Measurements from ENCODE around the gene SLC2A1.
"Not testable (repeated sequence)": the region's sequence is repeated elsewhere in the genome, so short reads cannot be mapped to it uniquely, and the experiment has no call there.

The SLC2A1 gene

GRCh38 chr1:42904434-42904833 lies 54.2 kb downstream of the SLC2A1 start:
- Histone ChIP-seq H3K4me3 (ENCODE audit: low read depth, low read length) (no peak overlapping the region), H3K27ac (ENCODE audit: extremely low read depth, low read depth, low read length) (no peak overlapping the region), H3K36me3 (ENCODE audit: control insufficient read depth in 2 of 2, insufficient read depth in 1 of 2, low read length in 2 of 2) (no peaks in the 10 kb centered on the region), H3K9me3 (ENCODE audit: control insufficient read depth, insufficient read depth, low read depth, low read length) (no peaks in the 10 kb centered on the region), H3K4me1 (ENCODE audit: control insufficient read depth, insufficient read depth, low read length) (no peaks in the 10 kb centered on the region)
- TF ChIP-seq ZNF645 (tag by site-specific recombination; IDR thresholded peaks at IDR 0.05): no peak
- no peak for TF ChIP-seq ZBTB7A (tag by site-specific recombination; IDR thresholded peaks at IDR 0.05; ENCODE audit: low read depth)
- TF ChIP-seq ZNF596 (tag by site-specific recombination; IDR thresholded peaks at IDR 0.05): no peak
- no peak for TF ChIP-seq PRDM10 (tag by site-specific recombination; IDR thresholded peaks at IDR 0.05)
- no peak for TF ChIP-seq ZNF133 (tag by site-specific recombination; IDR thresholded peaks at IDR 0.05)
- TF ChIP-seq ZNF514 (tag by site-specific recombination; IDR thresholded peaks at IDR 0.05): no peak
- no peak for TF ChIP-seq ZNF585B (tag by site-specific recombination; IDR thresholded peaks at IDR 0.05)
- no peak for TF ChIP-seq ZXDB (tag by site-specific recombination; IDR thresholded peaks at IDR 0.05)
- no peak for TF ChIP-seq ZNF146 (tag by site-specific recombination; IDR thresholded peaks at IDR 0.05)
- TF ChIP-seq ZNF777 (tag by site-specific recombination; IDR thresholded peaks at IDR 0.05; ENCODE audit: borderline replicate concordance): no peak
- no peak for TF ChIP-seq ZNF580 (tag by site-specific recombination; IDR thresholded peaks at IDR 0.05)
- TF ChIP-seq ZNF302 (tag by site-specific recombination; IDR thresholded peaks at IDR 0.05; ENCODE audit: low read depth): no peak
- no peak for TF ChIP-seq BCL11A (tag by site-specific recombination; IDR thresholded peaks at IDR 0.05; ENCODE audit: low read depth)
- TF ChIP-seq ZNF138 (tag by site-specific recombination; IDR thresholded peaks at IDR 0.05; ENCODE audit: borderline replicate concordance): no peak
- no peak for TF ChIP-seq ZNF433 (tag by site-specific recombination; IDR thresholded peaks at IDR 0.05; ENCODE audit: low read depth)
- TF ChIP-seq BCL6B (tag by site-specific recombination; IDR thresholded peaks at IDR 0.05): no peak
- ChIA-PET POLR2A (no interaction called here), CTCF (interaction anchor here (0.6 to 2.4 kb wide), 4 partner anchors 9 to 169 kb away, joined by 4 to 12 read pairs (median 7); no protein-coding TSS in a partner anchor)

GRCh38 chr1:42899960-42900359 lies 58.7 kb downstream of the SLC2A1 start:
- H3K9me3 ChIP-seq (ENCODE audit: control insufficient read depth, insufficient read depth, low read depth, low read length); H3K36me3 ChIP-seq (ENCODE audit: control insufficient read depth in 2 of 2, insufficient read depth in 1 of 2, low read length in 2 of 2); H3K27ac ChIP-seq (ENCODE audit: extremely low read depth, low read depth, low read length); H3K4me1 ChIP-seq (ENCODE audit: control insufficient read depth, insufficient read depth, low read length); POLR2A ChIA-PET; H3K4me3 ChIP-seq (ENCODE audit: low read depth, low read length): not testable (repeated sequence)
- TF ChIP-seq ZFHX2 (tag by site-specific recombination; conservative IDR thresholded peaks at IDR 0.05) (peak; percentile 23), SCRT2 (tag by site-specific recombination; IDR thresholded peaks at IDR 0.05) (0 out of 2 replicates have a peak, but pooled peaks have one; percentile 13), EGR2 (tag by site-specific recombination; IDR thresholded peaks at IDR 0.05; ENCODE audit: low read depth) (peak; percentile 58)
- CTCF ChIA-PET: interaction anchor here (0.7 to 1.7 kb wide), 6 partner anchors 13 to 1412 kb away, joined by 3 to 14 read pairs (median 4); no protein-coding TSS in a partner anchor
